Coronary artery (tissue), 2 donors: ENCODE measurements around the gene USF2.
A peak's percentile ranks its signal among the peaks of the same experiment; 100 is the strongest.

Experiments used
- DNase-seq: peaks from one replicate; pipeline ENCODE4 v3.0.0-alpha.2; 2017; ENCODE audit warnings: low spot score
- H3K27ac ChIP-seq, 2 donors: fragments of 200-600 bp; sonication (generic); one replicate each; pipeline ENCODE4 v1.5.1; 2016 to 2019
- H3K4me3 ChIP-seq: fragments of 200-600 bp; sonication (generic); 2 replicates; pipeline ENCODE4 v1.5.1; 2016; ENCODE audit warnings: mild to moderate bottlenecking, moderate library complexity
- CTCF ChIP-seq: fragments of 200-600 bp; sonication (generic); IDR thresholded peaks from one replicate; pipeline ENCODE4 v1.5.1; 2019; ENCODE audit warnings: antibody characterized with exemption

The USF2 gene

GRCh38 chr19:35253316-35254286 lies 15.2 kb upstream of the USF2 start:
- peak overlapping the region in 1 of 2 donors; percentile 49 for H3K27ac ChIP-seq

GRCh38 chr19:35254341-35255297 lies 14.1 kb upstream of the USF2 start:
- DNase-seq, result no peak
- Histone ChIP-seq H3K4me3 (no peak overlapping the region), H3K27ac (peak overlapping the region in 1 of 2 donors; percentile 49)
- no peak for TF ChIP-seq CTCF

More at GRCh38 chr19:35253316-35254286, 15.2 kb upstream of the USF2 start:
- no peak for DNase-seq
- no peak overlapping the region for H3K4me3 ChIP-seq
- no peak for TF ChIP-seq CTCF

GRCh38 chr19:35256566-35256965 lies 12.2 kb upstream of the USF2 start:
- DNase-seq, result no peak
- no peak overlapping the region for H3K27ac ChIP-seq
- TF ChIP-seq CTCF, result no peak
- H3K4me3 ChIP-seq, result no peak overlapping the region

- Histone ChIP-seq H3K4me3 (no peak overlapping the region), H3K27ac (no peak overlapping the region)
- no peak for TF ChIP-seq CTCF
- no peak for DNase-seq
These were observed 11.7 kb upstream of the USF2 start for GRCh38 chr19:35257113-35257461.

- DNase-seq, result no peak
- Histone ChIP-seq H3K4me3 (no peak overlapping the region), H3K27ac (no peak overlapping the region)
- no peak for TF ChIP-seq CTCF
These were observed 8.0 kb upstream of the USF2 start for GRCh38 chr19:35260694-35261304.

- no peak for DNase-seq
- TF ChIP-seq CTCF, result no peak
These were observed 7.2 kb upstream of the USF2 start for GRCh38 chr19:35261356-35262100.

More at GRCh38 chr19:35261356-35262100, 7.2 kb upstream of the USF2 start:
- H3K4me3 ChIP-seq, result no peak overlapping the region
- no peak overlapping the region for H3K27ac ChIP-seq
